ENCODE results near the gene ABAT.

GRCh38 chr16:8798174-8798527 is 123.7 kb downstream of the ABAT start:
- no peak for TF ChIP-seq CTCF (IDR thresholded peaks at IDR 0.05; ENCODE audit: low read length)
- TF ChIP-seq EZH2 (optimal IDR thresholded peaks at IDR 0.05; ENCODE audit: low read depth, low read length) = no peak
